CD4-positive, alpha-beta T cell treated with Interferon gamma for 1 hour (primary cell): ENCODE data around the gene MOGAT3.
"Not testable (repeated sequence)": the region's sequence is repeated elsewhere in the genome, so short reads cannot be mapped to it uniquely, and the experiment has no call there.

Source experiments
- DNase-seq: peaks from one replicate; pipeline ENCODE4 v3.0.0-alpha.2; 2020

MOGAT3 gene

GRCh38 chr7:101202603-101202918, 1.7 kb upstream of the MOGAT3 start:
- no peak for DNase-seq

GRCh38 chr7:101201695-101202602, 1.1 kb upstream of the MOGAT3 start:
- no peak for DNase-seq

- no peak for DNase-seq
These were observed 353 bp downstream of the MOGAT3 start for GRCh38 chr7:101200504-101200861.

GRCh38 chr7:101199522-101199921, 1.3 kb downstream of the MOGAT3 start:
- DNase-seq = not testable (repeated sequence)

GRCh38 chr7:101198476-101198875, 2.4 kb downstream of the MOGAT3 start:
- no peak for DNase-seq

- DNase-seq = no peak
These were observed 2.8 kb downstream of the MOGAT3 start for GRCh38 chr7:101197991-101198390.

GRCh38 chr7:101195884-101196283, 5.0 kb downstream of the MOGAT3 start:
- DNase-seq = no peak

- no peak for DNase-seq
These were observed 11.7 kb downstream of the MOGAT3 start for GRCh38 chr7:101189109-101189508.

GRCh38 chr7:101186844-101187428, 13.9 kb downstream of the MOGAT3 start:
- no peak for DNase-seq

GRCh38 chr7:101186194-101186593, 14.6 kb downstream of the MOGAT3 start:
- DNase-seq = no peak

- no peak for DNase-seq
These were observed 15.5 kb downstream of the MOGAT3 start for GRCh38 chr7:101185258-101185839.

- DNase-seq = no peak
These were observed 20.6 kb downstream of the MOGAT3 start, which contains the start of gene NAT16 for GRCh38 chr7:101180130-101180755. Gene NAT16, minus strand, starts transcription at chr7:101180293. Its CDS starts 5,486 bp downstream, at chr7:101174807.

- DNase-seq = no peak
These were observed 21.1 kb downstream of the MOGAT3 start for GRCh38 chr7:101179713-101180112.

- DNase-seq = no peak
These were observed 21.7 kb downstream of the MOGAT3 start for GRCh38 chr7:101179117-101179516.

GRCh38 chr7:101177644-101178043, 23.2 kb downstream of the MOGAT3 start:
- DNase-seq = no peak

GRCh38 chr7:101175664-101176063, 25.2 kb downstream of the MOGAT3 start:
- no peak for DNase-seq

GRCh38 chr7:101174322-101174854, 26.4 kb downstream of the MOGAT3 start:
- no peak for DNase-seq

GRCh38 chr7:101173752-101174244, 27.0 kb downstream of the MOGAT3 start:
- peak; percentile 60 for DNase-seq

- no peak for DNase-seq
These were observed 27.7 kb downstream of the MOGAT3 start for GRCh38 chr7:101172854-101173751.

- DNase-seq = peak; percentile 45
These were observed 28.6 kb downstream of the MOGAT3 start for GRCh38 chr7:101172005-101172853.

- no peak for DNase-seq
These were observed 29.4 kb downstream of the MOGAT3 start for GRCh38 chr7:101171442-101171837.
